Activated CD4-positive, alpha-beta memory T cell treated with anti-CD3 and anti-CD28 coated beads for 36 hours (primary cell): ENCODE results near the gene SOX15. TPM values are rescaled to one million over a fixed set of nuclear protein-coding genes. Genes with fewer than 3 reads are reported as not detected.

Experiments used
- CTCF ChIA-PET: fragments of 350-600 bp; sonication (Branson Sonifier 250); formaldehyde crosslinking; loops from one replicate; lab custom pipeline; 2021; ENCODE audit warnings: antibody characterized with exemption, inconsistent platforms; lab: Charles Lee
- POLR2A ChIA-PET: fragments of 350-600 bp; sonication (Branson Sonifier 250); formaldehyde crosslinking; loops from one replicate; lab custom pipeline; 2021; ENCODE audit warnings: antibody characterized with exemption; lab: Charles Lee
- DNase-seq: peaks from one replicate; pipeline ENCODE4 v3.0.0-alpha.2; 2020
- H3K27ac Mint-ChIP-seq: one replicate; pipeline ENCODE4 v1.8.0; 2021; ENCODE audit warnings: mixed read lengths
- H3K27me3 Mint-ChIP-seq: one replicate; pipeline ENCODE4 v1.8.0; 2021; ENCODE audit warnings: mixed read lengths
- H3K36me3 Mint-ChIP-seq: one replicate; pipeline ENCODE4 v1.8.0; 2021; ENCODE audit warnings: mixed read lengths
- H3K4me1 Mint-ChIP-seq: one replicate; pipeline ENCODE4 v1.8.0; 2021; ENCODE audit warnings: low read depth, mixed read lengths
- H3K4me3 Mint-ChIP-seq: one replicate; pipeline ENCODE4 v1.8.0; 2021; ENCODE audit warnings: mild to moderate bottlenecking, mixed read lengths
- H3K9me3 Mint-ChIP-seq: one replicate; pipeline ENCODE4 v1.8.0; 2021; ENCODE audit warnings: mixed read lengths
- intact Hi-C: fragments of 100-400 bp; cut with micrococcal nuclease; formaldehyde crosslinking; loops from one replicate; pipeline ENCODE4 v1.15.1; 2023
- total RNA-seq, 2 experiments: library from RNA; stranded (reverse); gene quantifications; one replicate each; pipeline ENCODE4 v1.2.3, GENCODE V29; 2021

The SOX15 gene
- total RNA-seq, 2 experiments from 2014 or later, result 0.29 TPM; not detected in 1

- POLR2A ChIA-PET, result interaction anchor here (0.5 to 3.8 kb wide), 21 partner anchors 9 to 537 kb away, joined by 3 to 61 read pairs (median 4); partner anchors contain the start of genes ACAP1, CNTROB, FXR2 and NEURL4
- DNase-seq, result peak; percentile 98
- CTCF ChIA-PET, result interaction anchor here (0.6 to 7.7 kb wide), 12 partner anchors 12 to 238 kb away, joined by 3 to 57 read pairs (median 4); partner anchors contain the start of genes ATP1B2, FXR2, KCTD11 and SAT2
- Mint-ChIP-seq H3K9me3 (no peaks in the 10 kb centered on the region), H3K27me3 (no peaks in the 10 kb centered on the region), H3K27ac (peak within 1 kb of the TSS; percentile 100), H3K4me1 (peaks cover 57% of the 10 kb centered on the region), H3K36me3 (peaks cover 28% of the 10 kb centered on the region), H3K4me3 (peak within 1 kb of the TSS; percentile 95)
- intact Hi-C loops, result loop anchor here (1.0 to 5.0 kb wide), 5 partner anchors 10 to 254 kb away; partner anchors contain the start of genes FXR2 and SENP3
Measured at GRCh38 chr17:7583253-7584109, 6.4 kb downstream of the SOX15 start, which contains the start of gene MPDU1. MPDU1 (plus strand) TSS chr17:7583852; CDS start chr17:7583863, 11 bp downstream.

- H3K36me3 Mint-ChIP-seq, result peaks cover 32% of the 10 kb centered on the region
- POLR2A ChIA-PET, result interaction anchor here (0.9 to 3.8 kb wide), 10 partner anchors 9 to 269 kb away, joined by 3 to 61 read pairs (median 8); partner anchors contain the start of genes ACAP1, FXR2, POLR2A and TP53
- intact Hi-C loops, result loop anchor here (1.0 to 5.0 kb wide), 3 partner anchors 9 to 255 kb away; no protein-coding TSS in a partner anchor
- CTCF ChIA-PET, result interaction anchor here (1.3 to 7.7 kb wide), 3 partner anchors 22 to 105 kb away, joined by 4 to 57 read pairs (median 30); partner anchors contain the start of genes FXR2, SENP3, TNFSF13 and TP53
- no peaks in the 10 kb centered on the region for H3K9me3 Mint-ChIP-seq
- peak overlapping the region; percentile 95 for H3K4me3 Mint-ChIP-seq
- peaks cover 66% of the 10 kb centered on the region for H3K4me1 Mint-ChIP-seq
- H3K27ac Mint-ChIP-seq, result peak overlapping the region; percentile 100
- H3K27me3 Mint-ChIP-seq, result no peaks in the 10 kb centered on the region
- no peak for DNase-seq
Measured at GRCh38 chr17:7582396-7583252, 7.3 kb downstream of the SOX15 start.

DNA sequence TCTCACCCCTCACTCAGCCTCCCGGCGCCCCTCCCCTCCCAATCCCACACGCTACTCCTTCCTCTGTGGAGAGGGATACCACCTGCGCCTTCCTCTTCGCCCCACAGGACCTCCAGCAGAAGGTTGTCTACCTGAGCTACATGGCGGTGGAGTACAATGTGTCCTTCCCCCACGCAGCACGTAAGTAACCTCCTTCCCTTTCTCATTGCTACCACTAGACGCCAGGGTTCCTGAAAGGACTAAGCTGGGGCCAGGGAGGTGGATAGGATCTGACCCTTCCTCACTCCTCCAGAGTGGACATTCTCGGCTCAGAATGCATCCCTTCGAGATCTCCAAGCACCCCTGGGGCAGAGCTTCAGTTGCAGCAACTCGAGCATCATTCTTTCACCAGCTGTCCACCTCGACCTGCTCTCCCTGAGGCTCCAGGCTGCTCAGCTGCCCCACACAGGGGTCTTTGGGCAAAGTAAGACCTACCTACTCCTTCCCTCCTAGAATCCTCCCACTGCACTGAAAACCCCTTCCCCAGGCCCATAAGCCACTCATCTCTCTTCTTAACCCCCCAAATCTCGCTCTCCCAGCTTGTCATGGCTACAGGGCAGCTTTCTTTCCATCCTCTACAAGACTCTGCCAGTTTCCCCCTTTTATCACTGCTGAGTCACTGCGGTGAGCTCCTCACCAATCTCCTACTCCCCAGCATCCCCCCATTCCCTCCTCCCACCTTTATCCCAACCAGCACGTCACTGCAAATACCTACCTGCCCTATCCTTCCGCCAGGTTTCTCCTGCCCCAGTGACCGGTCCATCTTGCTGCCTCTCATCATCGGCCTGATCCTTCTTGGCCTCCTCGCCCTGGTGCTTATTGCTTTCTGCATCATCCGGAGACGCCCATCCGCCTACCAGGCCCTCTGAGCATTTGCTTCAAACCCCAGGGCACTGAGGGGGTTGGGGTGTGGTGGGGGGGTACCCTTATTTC, 9.0 kb downstream of the SOX15 start:
- Mint-ChIP-seq H3K4me1 (peaks cover 83% of the 10 kb centered on the region), H3K27ac (peak overlapping the region; percentile 95), H3K36me3 (peaks cover 48% of the 10 kb centered on the region), H3K27me3 (no peaks in the 10 kb centered on the region), H3K9me3 (no peaks in the 10 kb centered on the region), H3K4me3 (peak overlapping the region; percentile 67)
- intact Hi-C loops, result loop anchor here (5.0 kb wide), 1 partner anchor 256 kb away; no protein-coding TSS in a partner anchor
- CTCF ChIA-PET, result interaction anchor here (0.6 to 3.1 kb wide), 5 partner anchors 8 to 144 kb away, joined by 3 to 21 read pairs (median 3); partner anchors contain the start of genes SENP3 and SOX15
- DNase-seq, result no peak
- POLR2A ChIA-PET, result interaction anchor here (1.2 to 2.8 kb wide), 4 partner anchors 8 to 106 kb away, joined by 3 to 24 read pairs (median 3); partner anchors contain the start of genes FXR2, SOX15, TP53 and WRAP53

GRCh38 chr17:7579834-7580603, 9.9 kb downstream of the SOX15 start:
- H3K4me1 Mint-ChIP-seq, result peaks cover 86% of the 10 kb centered on the region
- intact Hi-C loops, result loop anchor here (5.0 kb wide), 1 partner anchor 257 kb away; no protein-coding TSS in a partner anchor
- ChIA-PET CTCF (interaction anchor here (0.6 to 3.1 kb wide), 5 partner anchors 9 to 143 kb away, joined by 3 to 21 read pairs (median 3); partner anchors contain the start of genes SENP3 and SOX15), POLR2A (interaction anchor here (1.0 to 2.8 kb wide), 7 partner anchors 8 to 251 kb away, joined by 3 to 24 read pairs (median 3); partner anchors contain the start of genes ACAP1, FXR2, NEURL4 and SENP3)
- H3K9me3 Mint-ChIP-seq, result no peaks in the 10 kb centered on the region
- peak; percentile 59 for DNase-seq
- H3K36me3 Mint-ChIP-seq, result peaks cover 56% of the 10 kb centered on the region
- no peaks in the 10 kb centered on the region for H3K27me3 Mint-ChIP-seq
- peak overlapping the region; percentile 67 for H3K4me3 Mint-ChIP-seq
- peak overlapping the region; percentile 95 for H3K27ac Mint-ChIP-seq

DNA sequence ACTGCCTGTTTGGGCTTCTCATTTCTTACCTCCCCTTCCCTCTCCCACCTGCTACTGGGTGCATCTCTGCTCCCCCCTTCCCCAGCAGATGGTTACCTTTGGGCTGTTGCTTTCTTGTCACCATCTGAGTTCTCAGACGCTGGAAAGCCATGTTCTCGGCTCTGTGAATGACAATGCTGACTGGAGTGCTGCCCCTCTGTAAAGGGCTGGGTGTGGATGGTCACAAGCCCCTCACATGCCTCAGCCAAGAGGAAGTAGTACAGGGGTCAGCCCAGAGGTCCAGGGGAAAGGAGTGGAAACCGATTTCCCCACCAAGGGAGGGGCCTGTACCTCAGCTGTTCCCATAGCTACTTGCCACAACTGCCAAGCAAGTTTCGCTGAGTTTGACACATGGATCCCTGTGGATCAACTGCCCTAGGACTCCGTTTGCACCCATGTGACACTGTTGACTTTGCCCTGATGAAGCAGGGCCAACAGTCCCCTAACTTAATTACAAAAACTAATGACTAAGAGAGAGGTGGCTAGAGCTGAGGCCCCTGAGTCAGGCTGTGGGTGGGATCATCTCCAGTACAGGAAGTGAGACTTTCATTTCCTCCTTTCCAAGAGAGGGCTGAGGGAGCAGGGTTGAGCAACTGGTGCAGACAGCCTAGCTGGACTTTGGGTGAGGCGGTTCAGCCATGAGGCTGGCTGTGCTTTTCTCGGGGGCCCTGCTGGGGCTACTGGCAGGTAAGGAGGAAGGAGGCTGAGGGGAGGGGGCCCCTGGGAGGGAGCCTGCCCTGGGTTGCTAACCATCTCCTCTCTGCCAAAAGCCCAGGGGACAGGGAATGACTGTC, 10.7 kb downstream of the SOX15 start, which contains the start of gene CD68:
Gene CD68, plus strand, starts transcription at position 638 of the 833 bp plus-strand sequence. Its CDS starts 40 bp downstream, at position 678.
- DNase-seq, result peak; percentile 88
- POLR2A ChIA-PET, result interaction anchor here (0.7 to 2.8 kb wide), 6 partner anchors 18 to 345 kb away, joined by 3 to 24 read pairs (median 4); partner anchors contain the start of genes ACAP1, DVL2, FXR2 and NEURL4
- H3K36me3 Mint-ChIP-seq, result peaks cover 62% of the 10 kb centered on the region

GRCh38 chr17:7577327-7578199, 12.3 kb downstream of the SOX15 start:
- intact Hi-C loops, result no loop called here
- no peak for DNase-seq

More for the DNA sequence above, 10.7 kb downstream of the SOX15 start, which contains the start of gene CD68:
- intact Hi-C loops, result no loop called here
- H3K4me3 Mint-ChIP-seq, result peak within 1 kb of the TSS; percentile 67
- H3K27ac Mint-ChIP-seq, result peak within 1 kb of the TSS; percentile 95
- CTCF ChIA-PET, result interaction anchor here (1.0 to 3.1 kb wide), 4 partner anchors 10 to 143 kb away, joined by 3 to 21 read pairs (median 9); partner anchors contain the start of genes SENP3 and SOX15
- H3K9me3 Mint-ChIP-seq, result no peaks in the 10 kb centered on the region
- peaks cover 89% of the 10 kb centered on the region for H3K4me1 Mint-ChIP-seq
- H3K27me3 Mint-ChIP-seq, result no peaks in the 10 kb centered on the region

DNA sequence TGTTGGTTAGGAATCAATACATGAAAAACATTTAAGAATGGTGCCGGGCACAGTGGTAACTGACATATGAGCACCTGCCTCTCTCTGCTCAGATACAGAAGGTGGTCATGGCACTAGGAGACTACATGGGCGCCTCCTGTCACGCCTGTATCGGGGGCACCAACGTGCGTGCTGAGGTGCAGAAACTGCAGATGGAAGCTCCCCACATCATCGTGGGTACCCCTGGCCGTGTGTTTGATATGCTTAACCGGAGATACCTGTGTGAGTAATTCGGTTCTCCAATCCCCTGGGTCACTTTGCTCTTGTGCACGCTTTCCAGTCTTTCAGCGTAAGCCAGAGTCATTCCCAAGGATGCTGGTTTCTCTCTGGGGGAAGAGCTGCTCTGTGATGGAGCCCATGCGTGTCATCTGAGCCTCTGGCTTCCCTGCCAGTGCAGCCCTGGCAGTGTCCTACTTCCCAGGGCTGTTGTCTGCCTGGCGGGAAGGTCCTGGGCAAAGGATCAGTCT, 13.4 kb downstream of the SOX15 start:
- POLR2A ChIA-PET, result interaction anchor here (0.6 to 5.9 kb wide), 7 partner anchors 8 to 266 kb away, joined by 3 to 61 read pairs (median 5); partner anchors contain the start of genes ACAP1, MPDU1, NEURL4 and TP53
- CTCF ChIA-PET, result interaction anchor here (1.0 to 2.5 kb wide), 3 partner anchors 13 to 111 kb away, joined by 3 to 7 read pairs (median 3); partner anchors contain the start of genes TP53 and WRAP53
- Mint-ChIP-seq H3K4me1 (peaks cover 80% of the 10 kb centered on the region), H3K27me3 (peaks cover 2% of the 10 kb centered on the region), H3K9me3 (no peaks in the 10 kb centered on the region), H3K27ac (peak overlapping the region; percentile 71), H3K36me3 (peaks cover 75% of the 10 kb centered on the region), H3K4me3 (peak overlapping the region; percentile 12)
- no peak for DNase-seq
- intact Hi-C loops, result no loop called here

More at GRCh38 chr17:7577327-7578199, 12.3 kb downstream of the SOX15 start:
- peaks cover 87% of the 10 kb centered on the region for H3K4me1 Mint-ChIP-seq
- H3K9me3 Mint-ChIP-seq, result no peaks in the 10 kb centered on the region
- H3K27me3 Mint-ChIP-seq, result peaks cover 2% of the 10 kb centered on the region
- peak overlapping the region; percentile 32 for H3K4me3 Mint-ChIP-seq
- ChIA-PET CTCF (no interaction called here), POLR2A (interaction anchor here (1.0 to 1.3 kb wide), 2 partner anchors 11 to 109 kb away, joined by 3 to 4 read pairs; no protein-coding TSS in a partner anchor)
- H3K27ac Mint-ChIP-seq, result peak overlapping the region; percentile 95
- peaks cover 73% of the 10 kb centered on the region for H3K36me3 Mint-ChIP-seq

DNA sequence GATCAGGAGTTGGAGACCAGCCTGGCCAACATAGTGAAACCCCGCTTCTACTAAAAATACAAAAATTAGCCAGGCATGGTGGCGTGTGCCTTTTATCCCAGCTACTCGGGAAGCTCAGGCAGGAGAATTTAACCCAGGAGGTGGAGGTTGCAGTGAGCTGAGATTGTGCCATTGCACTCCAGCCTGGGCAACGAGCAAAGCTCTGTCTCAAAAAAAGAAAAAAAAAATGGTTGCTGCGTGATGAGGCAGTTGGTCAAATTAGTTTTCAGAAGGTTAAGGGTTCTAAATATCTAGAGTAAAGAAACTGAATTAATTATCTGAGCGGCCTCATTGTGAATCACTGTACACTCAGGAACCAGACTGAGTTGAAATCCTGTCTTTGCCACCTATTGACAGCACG, 13.9 kb downstream of the SOX15 start:
- DNase-seq, result no peak
- peak overlapping the region; percentile 77 for H3K27ac Mint-ChIP-seq
- peaks cover 78% of the 10 kb centered on the region for H3K4me1 Mint-ChIP-seq
- peak overlapping the region; percentile 99 for H3K4me3 Mint-ChIP-seq
- ChIA-PET POLR2A (interaction anchor here (0.6 to 5.9 kb wide), 9 partner anchors 8 to 247 kb away, joined by 3 to 61 read pairs (median 5); partner anchors contain the start of genes ACAP1, MPDU1, NEURL4 and SENP3), CTCF (interaction anchor here (1.0 to 2.5 kb wide), 4 partner anchors 14 to 112 kb away, joined by 3 to 8 read pairs (median 5); partner anchors contain the start of genes TP53 and WRAP53)
- intact Hi-C loops, result no loop called here
- peaks cover 2% of the 10 kb centered on the region for H3K27me3 Mint-ChIP-seq
- H3K36me3 Mint-ChIP-seq, result peaks cover 72% of the 10 kb centered on the region
- H3K9me3 Mint-ChIP-seq, result no peaks in the 10 kb centered on the region
